SW 1271 (cell line): ENCODE data around the gene CCDC6.
"Not testable (repeated sequence)": the region's sequence is repeated elsewhere in the genome, so short reads cannot be mapped to it uniquely, and the experiment has no call there.

ENCODE experiments used
- DNase-seq, 2 experiments: peaks; one replicate each; lab custom pipeline; 2025; lab: John Stamatoyannopoulos, UW

The CCDC6 gene

DNA sequence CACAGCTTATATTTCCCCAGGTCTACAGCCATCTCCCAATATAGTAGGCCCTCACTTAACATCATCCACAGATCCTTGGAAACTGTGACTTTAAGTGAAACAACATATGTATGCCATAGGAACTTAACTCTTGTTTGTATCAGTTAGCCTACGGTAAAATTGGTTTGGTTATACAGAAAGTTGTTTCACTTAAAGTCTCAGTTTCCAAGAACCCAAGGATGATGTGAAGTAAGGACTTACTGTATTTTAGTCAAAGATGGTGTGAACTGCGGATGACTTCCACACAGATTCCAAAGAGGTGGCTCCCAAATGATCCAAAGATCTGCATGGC lies 96.7 kb downstream of the CCDC6 start:
- no peak for DNase-seq

DNA sequence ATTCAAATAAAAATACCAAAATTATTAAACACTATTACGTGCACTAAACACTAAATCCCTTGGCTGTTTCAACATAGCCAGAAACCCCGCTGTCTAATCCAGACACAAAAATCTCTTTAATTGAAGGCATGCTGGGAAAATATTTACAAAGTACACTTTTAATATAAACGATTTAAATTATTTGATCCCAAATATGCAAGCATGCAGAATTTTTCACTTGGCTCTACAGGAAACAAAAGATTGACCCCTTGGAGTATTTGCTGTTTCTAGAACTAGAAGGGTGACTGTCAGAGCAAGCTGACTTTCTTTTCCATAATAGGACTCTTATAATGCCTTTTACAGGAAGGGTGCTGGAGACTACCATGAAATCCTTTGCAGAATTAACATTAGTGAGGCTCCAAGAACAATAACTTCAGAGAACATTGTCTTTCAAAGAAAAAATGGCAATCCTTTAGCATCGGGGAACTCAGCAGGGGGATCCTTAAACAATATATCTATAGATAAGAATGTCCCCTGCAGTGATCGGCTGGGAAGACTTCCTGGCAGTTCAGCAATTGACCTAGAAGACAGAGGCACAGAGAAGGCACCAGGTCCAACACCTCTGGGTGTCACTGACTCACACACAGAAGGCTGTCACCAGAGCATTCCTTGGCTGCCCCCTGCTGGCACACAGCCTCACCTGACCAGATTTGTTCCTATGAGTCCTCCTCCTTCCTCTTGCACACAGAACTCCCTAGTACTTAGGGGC lies 97.3 kb downstream of the CCDC6 start:
- peak in 1 of 2 experiments; percentile 30 for DNase-seq

DNA sequence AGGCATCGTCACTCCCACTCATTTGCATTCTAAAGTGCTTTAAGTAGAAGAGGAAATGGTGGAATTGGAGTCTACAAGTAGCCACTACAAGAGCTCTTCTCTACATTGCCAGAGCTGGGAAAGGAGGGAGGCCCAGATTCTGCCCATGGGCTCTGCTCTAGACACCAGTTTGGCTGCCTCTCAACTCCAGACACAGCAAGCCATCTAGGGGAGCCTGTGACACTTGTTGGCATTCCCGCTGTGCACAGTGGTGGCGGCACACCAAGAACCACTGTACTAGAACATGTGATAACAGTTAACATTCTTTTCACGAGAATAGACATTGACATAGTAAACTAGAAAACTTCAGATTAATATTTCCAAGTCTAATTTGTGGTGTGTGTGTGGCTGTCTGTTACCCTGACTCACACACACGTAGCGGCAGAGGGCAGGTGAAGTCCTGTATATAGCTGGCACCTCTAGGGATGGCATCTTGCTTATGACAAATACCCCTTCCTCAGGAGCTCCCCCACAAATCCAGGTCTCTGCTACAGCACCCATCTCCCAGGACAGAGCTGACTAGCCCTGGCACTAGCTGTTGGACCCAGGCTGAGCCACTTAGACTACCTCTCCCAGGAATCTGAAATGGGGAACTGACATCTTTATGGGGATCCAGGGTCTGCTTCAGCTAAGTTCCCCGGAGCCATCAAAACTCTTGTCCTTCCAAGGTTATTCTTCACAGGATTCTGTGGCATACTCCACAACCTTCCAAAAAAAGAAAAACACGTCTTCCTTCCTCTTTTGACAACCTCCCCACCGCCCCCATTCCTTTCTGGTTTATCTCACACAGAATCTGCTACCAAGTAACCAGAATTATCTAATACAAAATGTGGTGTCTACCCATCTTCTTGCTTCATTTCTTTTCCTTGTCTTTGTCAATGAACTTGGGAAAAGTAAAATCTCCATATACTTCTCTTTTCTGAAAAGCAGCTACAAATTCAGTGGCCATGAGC lies 98.4 kb downstream of the CCDC6 start:
- DNase-seq, result no peak

DNA sequence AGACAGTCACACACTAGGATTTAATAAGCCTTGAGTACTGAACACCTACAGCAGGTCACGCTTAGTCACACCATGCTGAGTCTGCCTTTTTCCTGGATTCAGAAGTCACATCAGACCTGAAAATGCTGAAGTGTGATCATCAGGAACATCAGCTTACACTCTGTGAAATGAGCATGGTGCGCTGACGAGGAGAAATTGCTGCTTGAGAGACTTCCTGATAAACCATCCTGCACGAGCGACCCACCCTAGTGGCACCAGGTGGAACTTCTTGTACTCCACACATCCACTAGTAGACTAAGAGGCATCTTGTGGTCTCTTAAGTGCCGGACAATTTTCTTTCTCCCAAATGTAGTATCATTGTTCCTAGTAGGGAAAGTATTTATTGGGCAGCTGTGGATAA lies 101.3 kb downstream of the CCDC6 start:
- DNase-seq, result no peak

DNA sequence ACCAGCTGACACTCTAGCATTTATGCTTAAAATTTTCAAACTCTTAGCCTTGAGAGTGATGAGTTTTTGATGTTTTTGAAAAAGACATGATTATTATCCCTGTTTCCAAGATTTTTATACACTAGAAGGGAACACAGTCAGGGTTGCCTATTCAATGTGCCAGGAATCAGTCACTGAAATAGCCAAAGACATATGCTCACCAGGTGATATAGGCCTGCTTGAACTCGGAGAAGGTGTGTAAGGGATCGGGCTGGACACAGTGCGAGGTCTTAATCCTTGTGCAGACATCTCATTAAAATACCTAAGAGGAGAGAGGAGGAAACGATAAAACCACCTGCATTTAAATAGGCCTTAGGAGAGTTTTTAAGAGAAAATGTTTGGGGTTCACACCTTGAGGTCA lies 102.1 kb downstream of the CCDC6 start:
- DNase-seq, result no peak

DNA sequence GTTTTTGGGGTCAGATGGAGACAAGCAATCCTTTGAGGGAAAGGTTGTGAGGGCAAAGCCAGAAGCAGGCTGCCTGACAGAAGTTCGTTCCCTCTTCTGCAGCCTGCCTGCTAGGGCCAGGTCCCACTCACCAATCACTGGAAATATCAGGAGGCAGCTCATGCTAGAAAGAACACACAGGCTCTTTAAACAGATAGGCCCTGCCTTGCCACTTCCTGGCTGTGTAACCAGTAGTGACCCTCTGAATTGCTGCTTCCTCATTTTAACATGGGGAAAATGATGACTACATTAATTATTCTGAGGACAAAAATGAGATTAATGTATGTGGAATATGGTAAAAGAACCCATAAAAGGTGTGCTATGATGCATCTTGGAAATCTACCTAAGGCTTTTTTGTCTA lies 102.6 kb downstream of the CCDC6 start:
- DNase-seq, result no peak

DNA sequence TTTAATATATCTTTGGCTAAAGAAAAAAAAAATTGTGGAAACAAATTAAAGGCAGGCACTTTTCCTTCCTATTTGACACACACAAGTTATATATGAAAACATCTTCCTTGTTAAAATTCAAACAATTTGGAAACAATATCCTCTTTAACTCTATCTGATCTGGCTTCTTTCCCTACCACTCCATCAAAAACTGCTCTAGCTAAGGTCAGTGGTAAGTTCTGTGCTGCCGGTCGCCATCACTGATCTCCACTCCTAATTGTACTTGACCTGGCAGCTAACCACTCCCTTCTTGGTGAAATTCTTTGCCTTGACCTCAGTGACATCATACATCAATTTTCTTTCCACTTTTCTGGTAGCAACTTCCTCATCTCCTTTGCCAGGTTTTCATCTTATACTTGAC lies 105.2 kb downstream of the CCDC6 start:
- DNase-seq, result no peak

DNA sequence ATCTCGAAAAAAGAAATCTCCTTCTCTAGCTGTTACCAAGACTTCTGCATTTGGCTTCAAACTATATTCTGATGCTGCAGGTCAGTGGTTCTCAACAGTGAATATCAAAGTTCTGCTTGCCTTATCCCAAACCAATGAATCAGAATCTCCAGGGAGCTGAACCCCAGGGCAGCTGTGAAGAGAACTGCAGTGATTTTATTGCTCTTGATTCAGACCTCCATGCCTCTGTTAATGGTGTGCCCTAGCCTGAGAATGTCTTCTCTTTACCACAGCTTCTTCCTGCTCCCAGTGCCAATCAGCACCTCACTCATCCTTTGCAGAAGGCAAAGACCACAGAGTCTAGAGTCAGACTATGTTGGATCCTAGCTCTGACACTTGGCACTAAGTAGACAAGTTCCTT lies 106.9 kb downstream of the CCDC6 start:
- no peak for DNase-seq

DNA sequence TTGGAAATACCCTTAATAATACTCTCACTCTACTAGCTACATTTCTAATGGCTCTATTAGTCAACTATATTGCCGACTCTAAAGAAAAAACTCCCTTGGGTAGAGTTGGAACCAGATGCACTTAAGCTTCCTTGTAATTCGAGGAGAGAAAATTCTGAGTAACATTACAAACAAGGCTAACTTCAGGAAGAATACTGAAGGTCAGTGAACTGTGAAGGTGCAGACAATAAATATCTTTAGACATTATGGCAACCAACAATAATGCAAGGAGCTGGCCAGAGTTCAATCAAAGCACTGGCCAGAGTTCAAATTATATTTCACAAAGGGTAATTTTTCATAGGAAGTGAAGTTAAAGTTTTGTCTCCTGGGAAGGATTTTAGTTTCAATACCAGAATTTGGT lies 112.4 kb downstream of the CCDC6 start:
- DNase-seq, result no peak

DNA sequence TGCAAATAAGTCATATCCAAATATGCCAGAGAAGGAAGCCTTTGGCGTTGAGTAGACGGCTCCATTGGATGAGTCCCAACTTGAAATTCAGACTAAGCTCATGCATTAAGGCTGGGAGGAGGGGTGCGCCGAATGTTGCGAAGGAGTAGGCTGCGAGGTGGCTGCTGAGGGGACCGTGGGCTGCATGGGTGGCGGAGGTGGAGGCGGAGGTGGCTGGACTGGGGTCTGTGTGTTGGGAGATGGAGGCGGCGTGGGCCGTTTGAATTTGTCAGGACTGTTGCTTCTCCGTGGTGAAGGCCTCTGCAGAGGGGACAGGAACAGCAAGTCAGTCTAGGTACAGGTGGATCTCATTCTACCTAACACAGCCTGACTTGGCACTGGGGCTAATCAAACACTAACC lies 113.5 kb downstream of the CCDC6 start:
- no peak for DNase-seq

DNA sequence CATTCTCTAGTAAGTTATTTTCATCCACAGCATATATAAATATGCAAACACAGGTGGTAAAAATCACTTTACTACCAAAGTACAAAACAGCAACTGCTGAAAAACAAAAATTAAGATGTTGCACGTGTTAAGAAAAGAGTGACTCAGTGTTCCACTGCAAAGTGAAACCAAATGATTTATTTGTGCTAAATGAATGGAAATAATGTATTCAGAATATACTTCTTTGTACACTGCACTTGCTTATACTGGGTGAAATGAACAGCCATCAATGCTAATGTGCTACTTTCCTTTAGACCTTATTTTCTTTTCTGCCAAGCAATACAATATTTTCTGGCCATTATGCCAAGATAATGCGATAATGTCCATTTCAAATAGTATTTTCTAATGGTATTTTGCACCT lies 114.8 kb downstream of the CCDC6 start:
- no peak for DNase-seq

DNA sequence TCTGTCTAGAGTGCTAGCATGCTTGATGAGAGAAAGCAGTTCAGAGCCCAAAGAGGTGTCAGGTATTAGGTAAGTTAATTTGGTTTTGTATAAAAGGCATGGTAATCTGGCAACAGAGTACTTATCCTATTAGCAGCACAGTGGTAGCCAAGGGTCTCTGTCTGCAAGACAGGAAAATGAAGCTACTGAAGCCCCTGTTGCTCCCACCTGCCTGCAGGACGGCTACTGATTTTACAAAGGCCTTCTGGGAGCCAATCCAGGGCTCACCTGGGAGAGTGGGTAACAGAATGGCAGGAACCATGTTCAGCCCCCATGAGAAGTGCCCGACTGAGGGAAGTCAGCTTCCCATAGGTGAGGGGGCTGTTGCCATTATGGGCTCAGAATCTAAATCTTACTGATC lies 116.3 kb downstream of the CCDC6 start:
- not testable (repeated sequence) for DNase-seq

DNA sequence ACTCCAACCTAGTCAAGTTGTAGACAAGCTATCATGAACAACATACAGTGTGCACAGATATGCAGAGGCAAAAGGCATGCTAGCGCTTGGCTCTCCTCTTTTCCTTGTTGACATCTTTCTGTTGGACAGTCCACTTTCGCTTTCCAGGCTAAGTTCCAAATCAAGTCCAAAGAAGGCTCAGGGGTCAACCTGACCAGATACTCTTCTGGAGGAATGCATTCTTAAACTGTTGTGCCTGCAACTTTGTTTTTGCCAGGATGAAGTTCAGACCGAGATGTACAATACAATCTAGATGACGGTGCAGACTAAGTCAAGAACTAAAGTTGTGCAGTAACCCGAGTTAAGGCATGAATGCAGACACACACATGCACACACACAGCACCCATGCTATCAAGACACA lies 117.4 kb downstream of the CCDC6 start:
- DNase-seq, result not testable (repeated sequence)

DNA sequence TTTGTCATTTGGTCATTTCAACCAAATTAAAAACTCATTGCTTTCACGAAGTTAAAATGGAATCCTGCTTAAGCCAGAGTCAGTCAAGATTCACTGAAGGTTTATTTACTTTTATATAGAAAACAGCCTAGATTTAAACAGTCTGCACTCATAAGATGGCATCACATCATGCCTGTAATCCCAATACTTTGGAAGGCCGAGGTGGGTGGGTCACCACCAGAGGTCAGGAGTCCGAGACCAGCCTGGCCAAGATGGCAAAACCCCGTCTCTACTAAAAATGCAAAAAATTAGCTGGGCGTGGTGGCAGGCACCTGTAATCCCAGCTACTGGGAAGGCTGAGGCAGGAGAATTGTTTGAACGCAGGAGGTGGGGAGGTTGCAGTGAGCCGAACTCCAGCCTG lies 119.3 kb downstream of the CCDC6 start:
- DNase-seq, result not testable (repeated sequence)

DNA sequence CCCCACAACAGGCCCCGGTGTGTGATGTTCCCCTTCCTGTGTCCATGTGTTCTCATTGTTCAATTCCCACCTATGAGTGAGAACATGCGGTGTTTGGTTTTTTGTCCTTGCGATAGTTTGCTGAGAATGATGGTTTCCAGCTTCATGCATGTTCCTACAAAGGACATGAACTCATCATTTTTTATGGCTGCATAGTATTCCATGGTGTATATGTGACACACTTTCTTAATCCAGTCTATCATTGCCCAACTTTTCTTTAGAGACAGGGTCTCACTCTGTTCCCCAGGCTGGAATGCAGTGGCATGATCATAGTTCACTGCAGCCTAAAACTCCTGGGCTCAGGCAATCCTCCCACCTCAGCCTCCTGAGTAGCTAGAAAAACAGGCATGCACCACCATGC lies 120.9 kb downstream of the CCDC6 start:
- not testable (repeated sequence) for DNase-seq

DNA sequence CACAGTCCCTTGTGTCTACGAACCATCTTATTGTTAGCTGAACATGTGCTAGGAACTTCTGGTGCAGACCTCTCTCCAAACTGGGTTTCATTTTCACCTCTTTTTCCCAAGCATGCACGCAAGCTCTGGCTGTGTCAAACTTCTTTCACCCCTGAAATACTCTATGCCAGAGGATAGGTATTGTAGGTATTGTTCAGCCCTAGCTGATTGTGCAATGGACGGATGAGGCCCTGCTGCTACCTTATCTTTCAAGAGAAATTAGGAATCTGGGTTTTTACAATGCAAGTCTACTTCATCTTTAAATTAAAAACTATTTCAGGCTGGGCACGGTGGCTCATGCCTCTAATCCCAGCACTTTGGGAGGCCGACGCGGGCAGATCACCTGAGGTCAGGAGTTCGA lies 124.8 kb downstream of the CCDC6 start:
- no peak for DNase-seq

DNA sequence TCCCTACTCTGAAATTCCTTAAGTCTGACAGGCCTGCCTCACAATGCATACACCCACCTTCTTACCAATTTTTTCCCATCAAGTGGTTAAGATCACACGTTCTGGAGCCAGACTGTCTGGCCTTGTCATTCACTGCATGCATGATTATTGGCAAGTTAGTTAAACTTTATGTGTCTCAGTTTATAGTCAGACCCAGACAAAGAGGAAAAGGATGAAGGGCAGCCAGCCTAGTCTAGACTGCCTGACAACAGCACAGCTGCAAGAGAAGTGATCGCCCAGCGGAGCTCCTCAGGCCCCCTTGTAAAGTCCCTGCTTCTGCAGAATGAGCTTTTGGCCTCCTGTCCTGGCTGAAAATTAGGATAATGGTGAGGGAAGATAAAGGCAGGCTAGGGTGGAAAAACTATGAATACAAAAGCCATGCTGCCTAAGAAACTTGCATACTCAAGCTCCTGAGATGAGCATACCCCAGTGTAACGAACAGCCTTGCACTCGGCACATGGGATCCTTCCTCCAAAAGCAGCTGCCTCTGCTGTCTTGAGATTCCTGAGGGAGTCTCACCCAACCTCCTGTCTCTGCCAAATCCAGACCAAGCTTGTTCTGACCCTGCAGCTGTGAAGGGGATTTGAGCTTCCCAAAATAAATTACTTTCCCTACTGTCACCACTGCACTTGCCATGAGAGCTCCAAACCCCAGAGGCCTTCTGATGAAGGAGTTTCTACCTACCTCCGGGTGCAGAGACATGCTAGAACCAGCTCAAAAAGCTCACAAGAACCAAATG lies 126.4 kb downstream of the CCDC6 start:
- DNase-seq, result no peak

DNA sequence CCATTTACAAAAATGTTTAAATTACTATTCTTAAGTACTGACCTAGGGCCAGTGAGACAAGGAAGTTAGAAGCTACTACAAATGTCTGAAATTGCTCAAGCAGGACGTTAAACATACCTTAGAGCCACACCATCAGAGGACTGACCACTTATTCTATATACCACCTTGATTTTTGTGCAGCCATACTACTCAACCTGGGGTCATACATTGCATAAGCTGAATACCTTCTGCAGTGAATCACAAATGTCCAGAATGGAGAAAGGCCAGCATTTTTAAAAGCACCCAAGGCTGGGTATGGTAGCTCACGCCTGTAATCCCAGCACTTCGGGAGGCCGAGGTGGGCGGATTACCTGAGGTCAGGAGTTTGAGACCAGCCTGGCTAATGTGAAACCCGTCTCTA lies 131.9 kb downstream of the CCDC6 start:
- no peak for DNase-seq

DNA sequence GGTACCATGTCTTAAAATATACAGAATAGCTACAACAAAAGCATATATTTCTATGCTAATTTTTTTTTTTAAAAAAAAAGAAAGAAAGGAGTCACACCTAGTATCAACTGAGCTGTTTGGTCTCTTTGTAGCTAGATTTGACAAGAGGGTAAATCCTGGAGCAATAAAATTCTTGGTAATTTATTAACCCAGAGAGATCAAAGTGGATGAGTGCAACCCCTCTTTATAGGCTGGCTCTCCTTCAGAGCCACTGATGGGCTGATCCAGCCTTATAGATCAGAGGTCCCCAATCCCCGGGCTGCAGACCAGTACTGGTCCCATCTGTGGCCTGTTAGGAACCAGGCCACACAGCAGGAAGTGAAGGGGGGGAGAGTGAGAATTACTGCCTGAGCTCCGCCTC lies 133.3 kb downstream of the CCDC6 start:
- no peak for DNase-seq

DNA sequence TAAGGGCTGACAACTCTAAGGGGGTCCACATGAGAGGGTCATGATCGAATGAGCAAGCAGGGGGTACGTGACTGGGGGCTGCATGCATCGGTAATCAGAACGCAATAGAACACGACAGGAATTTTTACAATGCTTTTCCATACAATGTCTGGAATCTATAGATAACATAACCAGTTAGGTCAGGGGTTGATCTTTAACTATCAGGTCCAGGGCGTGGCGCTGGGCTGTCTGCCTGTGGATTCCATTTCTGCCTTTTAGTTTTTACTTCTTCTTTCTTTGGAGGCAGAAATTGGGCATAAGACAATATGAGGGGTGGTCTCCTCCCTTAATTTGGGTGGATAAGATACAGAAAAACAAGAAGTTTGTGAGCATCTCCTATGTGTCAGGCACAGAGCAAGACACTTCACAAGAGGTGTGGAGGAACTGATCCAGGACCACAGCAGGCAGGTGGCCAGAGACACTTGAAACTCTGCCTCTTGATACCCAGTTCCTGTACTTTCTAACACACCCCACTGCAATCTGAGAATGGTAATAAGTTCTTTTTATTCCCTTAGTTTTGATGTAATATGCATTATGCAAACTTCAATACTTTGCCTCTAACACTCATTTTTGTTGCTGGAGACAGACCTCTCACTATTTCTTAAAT lies 135.1 kb downstream of the CCDC6 start:
- no peak for DNase-seq

DNA sequence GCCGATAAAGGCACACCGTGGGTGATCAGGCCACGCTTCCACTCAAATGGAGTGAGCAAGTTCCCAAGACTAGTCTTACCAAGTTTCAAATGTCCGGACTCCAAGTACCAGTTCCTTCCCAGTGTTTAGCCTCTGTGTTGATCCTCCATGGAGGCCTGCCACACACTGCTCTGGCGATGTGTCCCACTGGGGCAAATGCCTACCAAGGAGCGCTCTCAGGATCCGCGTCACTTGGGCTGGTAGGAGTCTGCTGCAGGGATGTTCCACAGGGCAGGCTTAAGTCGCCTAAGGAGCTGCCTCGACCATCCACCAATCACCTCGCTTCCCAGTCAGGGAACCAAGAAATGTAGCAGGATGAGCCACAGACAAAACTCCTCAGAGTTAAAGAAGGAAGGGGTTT lies 135.7 kb downstream of the CCDC6 start:
- DNase-seq, result no peak

DNA sequence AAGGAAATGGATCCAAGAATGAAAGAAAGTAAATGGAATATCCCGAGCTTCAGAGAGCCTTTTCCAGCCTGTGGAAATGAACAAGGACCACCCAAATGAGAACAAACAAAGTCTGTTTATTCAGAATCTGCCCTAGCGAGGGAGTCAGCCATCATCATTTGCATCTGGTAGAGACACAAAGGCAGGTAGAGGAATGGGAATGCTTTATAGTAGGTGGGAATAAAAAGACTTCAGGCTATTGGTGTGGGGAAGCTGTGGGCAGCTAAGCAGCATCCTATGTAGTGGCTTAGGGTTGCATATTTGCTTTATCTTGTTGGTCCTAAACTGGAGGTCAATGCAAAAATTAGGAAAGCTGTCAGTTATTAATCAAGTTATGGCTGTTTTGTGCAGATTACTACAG lies 143.9 kb downstream of the CCDC6 start:
- no peak for DNase-seq
